ENCODE results near the gene CPA1. TPM values are rescaled to one million over a fixed set of nuclear protein-coding genes. Genes with fewer than 3 reads are reported as not detected.

CPA1 gene
- total RNA-seq, 1 donor from 2014 or later, result 27.8 TPM

DNA sequence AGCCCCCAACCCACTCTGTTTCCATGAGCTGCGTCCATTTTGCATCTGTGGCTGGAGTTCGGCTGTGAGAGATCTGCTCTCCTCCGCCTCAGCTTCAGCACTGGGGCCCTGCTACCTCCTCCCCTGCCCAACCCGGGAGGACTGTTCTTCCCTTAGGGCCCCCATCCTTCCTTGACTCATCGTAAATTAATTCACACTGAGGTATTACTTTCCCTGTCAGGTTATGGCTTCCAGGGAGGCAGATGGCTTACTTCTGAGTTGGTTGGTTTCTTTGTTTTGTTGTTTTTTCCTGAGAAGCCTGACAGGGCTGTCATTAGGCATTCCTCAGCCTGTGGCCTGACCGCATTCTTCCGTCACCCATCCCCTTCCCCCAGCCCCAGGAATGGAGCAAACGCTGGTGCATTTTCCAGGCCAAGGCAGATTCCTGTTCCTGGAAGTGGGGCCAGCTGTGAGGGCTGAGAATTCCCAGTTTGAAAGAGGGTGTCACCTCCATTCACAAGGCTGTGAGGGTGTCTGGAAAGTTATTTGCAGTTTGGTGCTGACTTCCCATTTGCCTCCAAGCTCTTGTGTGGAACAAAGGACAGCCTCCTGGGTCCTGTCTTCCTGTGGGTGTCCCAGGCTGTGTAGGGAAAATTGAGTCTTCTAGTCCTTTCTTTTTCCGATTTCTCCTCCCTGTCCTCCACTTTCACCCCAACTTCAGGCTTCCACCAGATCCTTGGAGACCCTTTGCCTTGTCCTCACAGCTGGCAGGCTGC lies 24.0 kb upstream of the CPA1 start:
- DNase-seq (ENCODE audit: low spot score), result peak; percentile 71

- DNase-seq (ENCODE audit: low spot score), result no peak
Measured at GRCh38 chr7:130356876-130357611, 23.2 kb upstream of the CPA1 start.

GRCh38 chr7:130358471-130358870 lies 21.8 kb upstream of the CPA1 start:
- no peak for DNase-seq (ENCODE audit: low spot score)

DNA sequence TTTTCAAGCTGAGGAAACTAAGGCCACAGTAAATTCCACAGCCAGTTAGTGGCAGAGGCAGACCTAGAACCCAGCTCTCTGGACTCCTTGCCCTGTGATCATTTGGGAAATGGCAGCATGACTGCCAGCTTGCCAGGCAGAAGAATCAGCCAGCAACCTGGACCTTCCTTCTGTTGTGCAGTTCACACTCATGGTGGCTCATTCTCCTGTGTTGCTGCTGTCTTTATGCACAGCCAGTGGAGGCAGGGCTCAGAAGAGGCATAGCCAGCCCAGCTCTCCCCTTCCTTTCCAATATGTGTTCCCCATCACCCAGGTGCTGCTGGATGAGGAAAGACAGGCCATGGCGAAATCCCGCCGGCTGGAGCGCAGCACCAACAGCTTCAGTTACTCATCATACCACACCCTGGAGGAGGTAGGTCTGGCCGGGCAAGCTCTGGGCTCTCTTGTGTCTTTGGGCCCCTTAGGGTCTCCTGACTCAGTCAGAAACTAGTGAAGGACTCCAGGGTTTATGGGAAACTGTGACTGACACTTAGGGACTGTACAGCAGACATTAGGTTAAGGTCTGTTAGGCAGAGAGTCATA lies 20.9 kb upstream of the CPA1 start:
- no peak for DNase-seq (ENCODE audit: low spot score)

DNA sequence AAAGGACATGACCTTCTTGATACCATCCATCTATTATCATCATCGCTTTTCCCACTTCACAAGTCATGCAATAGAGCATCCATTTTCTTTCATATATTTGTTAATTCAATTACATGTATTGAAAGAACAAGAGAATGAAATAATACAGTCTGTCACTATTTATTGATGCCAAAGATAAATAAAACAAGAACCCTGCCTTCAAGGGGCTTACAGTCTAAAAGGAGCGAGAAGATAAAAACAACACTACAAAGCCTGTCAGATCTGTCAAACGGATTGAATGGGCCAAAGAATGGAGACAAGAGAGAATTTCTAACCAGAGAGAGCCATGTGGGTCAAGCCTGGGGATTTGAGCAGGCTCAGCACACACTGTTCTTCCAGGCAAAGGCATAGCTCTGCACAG lies 19.8 kb upstream of the CPA1 start:
- no peak for DNase-seq (ENCODE audit: low spot score)

DNA sequence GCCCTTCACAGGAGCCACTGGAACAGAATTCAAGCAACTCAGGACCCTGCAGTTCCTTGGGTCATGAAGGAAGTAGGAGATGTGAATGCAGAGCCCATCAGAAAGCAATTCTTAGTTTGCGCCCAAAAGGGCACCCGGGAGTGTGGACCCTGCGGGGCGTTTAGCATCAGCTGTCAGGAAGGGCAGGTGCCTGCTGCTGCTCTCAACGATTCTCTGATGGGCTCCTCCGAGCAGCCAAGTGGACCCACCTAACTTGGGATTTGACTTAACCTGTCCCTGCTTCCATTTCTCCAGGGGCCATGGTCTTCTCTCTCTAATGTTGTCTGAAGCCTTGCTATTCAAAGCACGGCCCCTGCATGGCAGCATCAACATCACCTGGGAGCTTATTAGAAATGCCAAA lies 18.6 kb upstream of the CPA1 start:
- DNase-seq (ENCODE audit: low spot score), result no peak

GRCh38 chr7:130362251-130362816 lies 18.0 kb upstream of the CPA1 start:
- no peak for DNase-seq (ENCODE audit: low spot score)

DNA sequence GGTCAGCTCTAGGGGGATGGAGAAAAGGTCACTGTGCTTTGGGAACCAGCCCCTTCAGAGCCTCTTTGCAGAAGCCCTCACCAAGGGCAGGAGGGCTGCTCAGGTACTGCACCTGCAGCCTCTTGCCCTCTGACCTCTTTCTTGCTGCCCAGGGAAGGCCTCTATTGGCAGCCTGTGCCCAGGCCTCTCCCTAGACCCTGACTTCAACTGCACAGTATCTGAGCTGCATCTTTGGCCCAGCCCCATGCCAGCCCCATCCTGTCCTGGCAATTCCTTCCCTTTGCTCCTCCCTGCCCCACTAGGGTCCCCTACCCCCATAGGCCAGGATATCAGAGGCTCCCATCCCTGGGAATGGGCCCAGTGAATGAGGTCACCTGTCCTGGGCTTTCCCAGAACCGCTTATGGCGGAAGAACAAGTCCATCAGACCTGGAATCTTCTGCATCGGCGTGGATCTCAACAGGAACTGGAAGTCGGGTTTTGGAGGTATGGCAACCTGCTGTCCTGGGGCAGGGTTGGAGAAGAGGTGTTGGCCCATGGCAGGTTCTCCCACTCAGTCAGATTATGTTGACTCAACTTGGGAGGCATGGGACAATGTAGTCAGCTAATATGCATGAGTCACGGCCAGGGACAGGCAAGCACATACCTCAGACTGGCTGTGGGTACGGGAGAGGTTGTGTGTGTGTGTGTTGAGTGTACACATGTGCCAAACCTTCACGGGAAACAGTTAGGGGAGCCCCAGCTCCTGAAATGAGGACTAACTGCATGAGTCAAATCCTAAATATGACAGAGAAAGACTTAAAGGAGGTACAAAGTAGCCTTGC lies 17.1 kb upstream of the CPA1 start:
- DNase-seq (ENCODE audit: low spot score), result no peak

DNA sequence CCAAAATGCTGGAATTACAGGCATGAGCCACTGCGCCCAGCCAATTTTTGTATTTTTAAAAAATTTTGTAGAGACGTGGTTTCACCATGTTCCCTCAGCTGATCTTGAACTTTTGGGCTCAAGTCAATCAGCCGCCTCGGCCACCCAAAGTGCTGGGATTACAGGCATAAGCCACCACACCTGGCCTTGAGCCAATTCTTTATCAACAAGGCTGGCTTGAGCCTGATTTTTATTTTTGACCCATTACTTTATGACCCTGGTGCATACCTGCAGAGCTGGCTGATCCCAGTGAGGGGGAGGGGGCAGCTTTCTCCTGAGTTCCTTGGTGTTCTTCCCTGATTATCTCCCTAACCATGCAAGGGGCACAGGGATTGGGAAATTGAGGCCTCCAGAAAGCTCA lies 15.8 kb upstream of the CPA1 start:
- DNase-seq (ENCODE audit: low spot score), result no peak

- DNase-seq (ENCODE audit: low spot score), result no peak
Measured at GRCh38 chr7:130365088-130365487, 15.2 kb upstream of the CPA1 start.

GRCh38 chr7:130365511-130366441 lies 14.5 kb upstream of the CPA1 start:
- no peak for DNase-seq (ENCODE audit: low spot score)

GRCh38 chr7:130366564-130366963 lies 13.7 kb upstream of the CPA1 start:
- DNase-seq (ENCODE audit: low spot score), result no peak

DNA sequence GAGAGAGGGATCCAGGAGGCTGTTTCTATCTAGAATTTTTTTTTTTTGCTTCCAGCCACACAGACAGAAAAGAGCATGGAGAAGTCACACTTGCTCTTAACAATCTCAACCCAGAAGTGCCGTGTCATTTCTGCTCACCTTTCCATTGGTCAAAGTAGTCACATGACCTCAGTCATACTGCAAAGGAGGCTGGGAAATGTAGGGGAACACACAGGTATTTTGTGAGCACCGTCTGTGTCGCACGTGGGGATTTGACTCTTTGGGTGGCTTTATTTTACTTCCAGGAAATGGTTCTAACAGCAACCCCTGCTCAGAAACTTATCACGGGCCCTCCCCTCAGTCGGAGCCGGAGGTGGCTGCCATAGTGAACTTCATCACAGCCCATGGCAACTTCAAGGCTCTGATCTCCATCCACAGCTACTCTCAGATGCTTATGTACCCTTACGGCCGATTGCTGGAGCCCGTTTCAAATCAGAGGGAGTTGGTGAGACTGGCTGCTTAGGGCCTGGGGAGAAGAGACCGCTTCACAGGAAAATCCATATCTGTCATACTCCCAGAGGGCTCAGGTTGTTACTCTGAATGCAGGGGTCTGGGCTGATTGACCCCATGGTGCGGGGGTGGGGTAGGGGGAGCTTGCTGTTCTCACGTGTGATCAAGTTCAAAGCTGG lies 13.1 kb upstream of the CPA1 start:
- DNase-seq (ENCODE audit: low spot score), result no peak

- no peak for DNase-seq (ENCODE audit: low spot score)
Measured at GRCh38 chr7:130367836-130368746, 12.2 kb upstream of the CPA1 start.

DNA sequence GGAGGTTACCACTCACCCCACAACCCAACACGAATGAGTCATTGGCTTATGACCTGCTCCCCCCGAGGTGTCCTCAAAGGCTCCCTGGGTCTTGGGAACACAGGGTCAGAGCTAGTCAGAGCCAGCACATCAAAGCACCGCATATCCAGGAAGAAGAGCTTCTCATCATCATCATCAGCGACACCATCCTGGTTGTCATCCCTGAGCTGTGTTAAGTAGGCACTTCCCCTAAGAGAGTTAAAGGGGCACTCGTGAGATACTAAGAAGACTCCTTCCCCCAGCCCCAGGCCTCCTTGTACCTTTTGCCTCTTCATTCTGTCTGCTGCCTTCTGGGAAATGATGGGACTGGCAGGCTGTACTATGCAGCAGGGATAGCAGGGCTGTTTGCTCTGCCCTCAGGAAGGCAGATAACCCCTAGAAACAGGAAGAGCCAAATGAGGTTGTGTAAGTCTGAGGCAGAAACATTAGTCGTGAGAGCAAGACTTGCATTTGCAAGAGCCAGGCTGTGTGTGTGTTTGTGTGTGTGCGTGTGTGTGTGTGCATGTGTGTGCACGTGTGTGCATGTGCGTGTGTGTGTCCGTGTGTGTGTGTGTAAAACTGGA lies 11.1 kb upstream of the CPA1 start:
- DNase-seq (ENCODE audit: low spot score), result no peak

DNA sequence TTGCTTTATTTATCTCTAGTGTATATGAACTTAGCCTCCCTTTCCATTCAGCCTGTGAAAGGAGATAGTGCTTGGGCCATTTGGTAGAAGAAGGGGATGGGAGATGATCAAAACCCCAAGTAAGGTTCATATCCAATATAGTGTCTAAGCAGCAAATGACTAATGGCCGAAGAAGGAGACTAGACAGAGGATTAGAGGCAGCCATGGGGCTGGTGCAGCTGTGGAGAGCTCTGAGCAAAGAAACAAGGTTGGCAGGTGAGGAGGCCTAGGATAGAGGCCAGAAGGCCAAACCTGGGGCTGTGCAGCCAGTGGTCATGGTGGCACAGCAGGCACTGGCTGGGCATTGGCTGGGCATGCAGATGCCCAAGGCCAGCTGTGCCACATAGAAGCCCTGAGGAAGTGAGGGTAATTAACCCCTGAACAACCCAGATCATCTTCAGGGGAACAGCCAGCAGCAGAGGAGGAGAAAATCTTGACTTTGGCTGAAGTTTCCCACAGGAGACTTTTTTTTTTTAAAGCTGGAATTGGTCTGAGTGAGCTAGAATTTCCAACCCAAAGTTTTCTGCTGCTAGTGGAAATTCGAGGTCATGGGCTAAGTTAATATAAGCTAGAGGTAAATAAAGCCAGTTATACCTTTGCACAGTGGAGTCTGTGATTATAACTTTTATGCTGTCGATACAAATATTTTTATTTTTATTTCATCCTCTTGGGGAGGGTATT lies 10.3 kb upstream of the CPA1 start:
- DNase-seq (ENCODE audit: low spot score), result no peak

- no peak for DNase-seq (ENCODE audit: low spot score)
Measured at GRCh38 chr7:130371046-130371445, 9.2 kb upstream of the CPA1 start.
